ENCODE data around the gene ZEB2.
A peak's percentile ranks its signal among the peaks of the same experiment; 100 is the strongest.

The ZEB2 gene

GRCh38 chr2:144446136-144446535 is 73.8 kb downstream of the ZEB2 start:
- no peak for DNase-seq

- no peak for DNase-seq
These were observed 74.7 kb downstream of the ZEB2 start for GRCh38 chr2:144445196-144445595.

GRCh38 chr2:144443837-144444817 is 75.8 kb downstream of the ZEB2 start:
- DNase-seq = peak; percentile 63

GRCh38 chr2:144441711-144442141 is 78.2 kb downstream of the ZEB2 start:
- DNase-seq = no peak

- DNase-seq = no peak
These were observed 79.9 kb downstream of the ZEB2 start for GRCh38 chr2:144439993-144440392.

- DNase-seq = peak; percentile 96
These were observed 80.9 kb downstream of the ZEB2 start for GRCh38 chr2:144438801-144439631.

- DNase-seq = no peak
These were observed 82.3 kb downstream of the ZEB2 start for GRCh38 chr2:144437636-144438035.

- no peak for DNase-seq
These were observed 85.3 kb downstream of the ZEB2 start for GRCh38 chr2:144434425-144435222.

- DNase-seq = no peak
These were observed 87.0 kb downstream of the ZEB2 start for GRCh38 chr2:144432921-144433320.

- no peak for DNase-seq
These were observed 87.9 kb downstream of the ZEB2 start for GRCh38 chr2:144431998-144432397.

GRCh38 chr2:144431392-144431783 is 88.5 kb downstream of the ZEB2 start:
- peak; percentile 59 for DNase-seq

GRCh38 chr2:144430722-144431391 is 89.1 kb downstream of the ZEB2 start:
- peak; percentile 47 for DNase-seq

- no peak for DNase-seq
These were observed 90.4 kb downstream of the ZEB2 start for GRCh38 chr2:144429396-144430112.

GRCh38 chr2:144426981-144427479 is 92.9 kb downstream of the ZEB2 start:
- no peak for DNase-seq

GRCh38 chr2:144426355-144426754 is 93.6 kb downstream of the ZEB2 start:
- DNase-seq = no peak

- no peak for DNase-seq
These were observed 95.2 kb downstream of the ZEB2 start for GRCh38 chr2:144424559-144425240.

GRCh38 chr2:144421606-144422510 is 98.1 kb downstream of the ZEB2 start:
- DNase-seq = no peak

GRCh38 chr2:144419218-144419617 is 100.7 kb downstream of the ZEB2 start:
- DNase-seq = no peak

- no peak for DNase-seq
These were observed 104.5 kb downstream of the ZEB2 start for GRCh38 chr2:144415386-144415785.
